ENCODE results near the gene TAL2.
A peak's percentile ranks its signal among the peaks of the same experiment; 100 is the strongest.
"Not testable (repeated sequence)": the region's sequence is repeated elsewhere in the genome, so short reads cannot be mapped to it uniquely, and the experiment has no call there.

The TAL2 gene

GRCh38 chr9:105676351-105676923 is 14.2 kb downstream of the TAL2 start:
- DNase-seq, result no peak

DNA sequence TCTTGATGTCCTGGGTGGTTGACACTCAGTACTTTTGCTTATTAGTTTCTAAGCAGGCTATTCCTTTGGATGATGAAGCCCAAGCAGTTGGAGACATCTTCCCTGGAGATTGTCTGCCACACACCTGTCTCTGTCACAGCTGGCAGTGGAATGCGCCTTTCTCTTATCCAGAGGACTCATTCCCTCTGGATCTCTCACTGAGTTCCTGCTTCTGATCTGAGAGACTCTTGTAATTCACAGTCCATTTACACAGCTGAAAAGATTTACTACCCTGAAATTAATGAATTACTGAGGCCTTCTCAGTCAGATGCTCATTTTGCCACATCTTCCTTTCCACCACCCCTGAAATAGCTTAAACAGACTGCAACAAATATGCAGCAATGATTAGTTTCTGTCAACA is 15.9 kb downstream of the TAL2 start:
- no peak for DNase-seq

- DNase-seq, result no peak
Measured at GRCh38 chr9:105678781-105679180, 16.5 kb downstream of the TAL2 start.

GRCh38 chr9:105679257-105680022 is 17.2 kb downstream of the TAL2 start:
- no peak for DNase-seq

DNA sequence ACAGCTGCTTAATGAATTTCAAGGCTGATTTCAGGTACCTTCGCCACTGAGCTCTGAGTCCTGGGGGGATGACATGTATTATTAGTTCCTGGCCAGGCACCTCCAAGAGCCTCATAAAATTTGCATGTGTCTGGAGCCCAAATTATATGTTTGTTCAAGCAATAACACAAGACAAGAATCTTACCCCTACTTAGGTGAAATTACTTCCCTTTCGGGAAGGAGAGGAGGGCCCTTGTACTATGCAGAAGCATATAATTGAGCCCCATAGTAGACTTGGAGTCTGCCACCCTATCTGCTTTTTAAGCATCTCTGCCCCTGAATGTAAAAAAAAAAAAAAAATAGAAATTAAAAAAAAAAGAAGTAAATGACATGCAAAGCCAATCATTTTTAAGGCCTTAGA is 19.1 kb downstream of the TAL2 start:
- no peak for DNase-seq

DNA sequence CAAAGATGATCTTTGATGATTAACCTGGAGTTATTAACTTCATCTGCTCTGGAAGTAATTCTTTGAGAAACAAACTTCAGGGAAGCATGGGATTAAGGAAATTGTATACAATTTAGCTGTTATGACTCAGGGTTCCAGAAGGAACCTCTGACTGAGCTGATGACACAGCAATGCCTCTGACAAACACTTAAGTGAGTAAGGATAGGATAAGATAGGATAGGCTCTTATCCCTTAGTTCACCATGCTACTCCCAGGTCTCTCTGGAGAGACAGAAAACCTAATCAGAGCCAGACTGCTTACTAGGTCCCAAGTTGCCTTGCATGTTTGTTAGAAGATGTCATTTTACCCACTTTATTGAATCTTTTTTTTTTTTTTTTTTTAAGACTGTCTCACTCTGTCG is 19.5 kb downstream of the TAL2 start:
- no peak for DNase-seq

- DNase-seq, result no peak
Measured at GRCh38 chr9:105683688-105684275, 21.5 kb downstream of the TAL2 start.

DNA sequence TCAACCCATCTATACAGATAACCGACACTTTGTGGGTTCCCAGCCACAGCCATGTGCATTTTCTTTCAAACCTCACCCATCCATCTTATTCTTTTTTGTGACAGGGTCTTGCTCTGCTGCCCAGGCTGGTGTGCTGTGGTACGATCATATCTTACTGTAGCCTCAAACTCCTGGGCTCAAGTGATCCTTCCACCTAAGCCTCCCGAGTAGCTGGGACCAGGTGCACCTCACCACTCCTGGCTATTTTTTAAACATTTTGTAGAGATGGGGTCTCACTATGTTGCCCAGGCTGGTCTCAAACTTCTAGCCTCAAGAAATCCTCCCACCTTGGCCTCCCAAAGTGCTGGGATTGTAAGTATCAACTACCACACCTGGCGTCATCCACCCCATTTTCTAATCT is 24.7 kb downstream of the TAL2 start:
- DNase-seq, result no peak

DNA sequence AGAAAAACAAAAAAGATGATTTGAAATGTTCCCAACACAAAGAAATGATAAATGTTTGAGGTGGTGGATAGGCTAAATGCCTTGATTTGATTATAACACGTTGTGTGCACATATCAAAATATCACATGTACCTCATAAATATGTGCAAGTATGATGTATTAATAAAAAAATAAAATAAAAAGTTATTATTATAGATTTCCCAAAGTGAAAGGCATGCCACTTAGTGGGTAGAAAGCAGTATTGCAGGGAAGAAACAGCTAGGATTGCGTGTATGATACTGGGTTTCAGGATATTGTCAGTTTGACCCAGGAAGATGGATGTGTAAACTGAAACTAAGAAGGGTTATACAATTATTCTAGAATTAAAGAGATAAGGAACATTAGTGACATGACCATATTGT is 28.5 kb downstream of the TAL2 start:
- DNase-seq, result no peak

GRCh38 chr9:105693435-105694189 is 31.4 kb downstream of the TAL2 start:
- DNase-seq, result peak; percentile 13 to 47

DNA sequence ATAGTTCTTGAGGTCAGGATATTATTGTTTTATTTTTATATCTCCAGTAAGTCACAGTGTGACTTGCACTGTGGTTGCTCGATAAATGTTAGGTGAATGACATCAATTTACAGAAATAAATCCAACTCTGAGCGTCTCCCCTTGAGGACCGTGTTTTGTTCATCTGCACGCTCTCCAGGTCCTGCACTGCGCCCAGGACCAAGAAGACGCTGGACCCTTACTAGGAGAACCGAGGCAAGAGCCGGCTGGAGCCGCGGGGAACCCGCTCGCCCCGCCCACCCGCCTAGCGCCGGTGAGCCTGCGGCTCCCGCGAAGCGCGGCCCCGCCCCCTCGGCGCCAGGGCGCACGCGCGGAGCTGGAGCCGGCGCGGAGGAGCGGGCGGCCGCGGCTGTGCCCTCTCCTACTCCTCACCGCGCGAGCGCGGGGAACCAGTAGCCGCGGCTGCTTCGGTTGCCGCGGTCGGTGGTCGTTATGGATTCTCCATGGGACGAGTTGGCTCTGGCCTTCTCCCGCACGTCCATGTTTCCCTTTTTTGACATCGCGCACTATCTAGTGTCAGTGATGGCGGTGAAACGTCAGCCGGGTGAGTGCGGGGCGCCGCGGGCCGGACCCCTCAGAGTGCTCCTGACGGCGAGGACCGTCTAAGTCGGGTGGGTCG is 32.1 kb downstream of the TAL2 start, which contains the start of gene TMEM38B:
Gene TMEM38B, plus strand, starts transcription at position 352 of the 658 bp plus-strand sequence. Its CDS starts 120 bp downstream, at position 472.
- DNase-seq, result peak; percentile 76 to 81

DNA sequence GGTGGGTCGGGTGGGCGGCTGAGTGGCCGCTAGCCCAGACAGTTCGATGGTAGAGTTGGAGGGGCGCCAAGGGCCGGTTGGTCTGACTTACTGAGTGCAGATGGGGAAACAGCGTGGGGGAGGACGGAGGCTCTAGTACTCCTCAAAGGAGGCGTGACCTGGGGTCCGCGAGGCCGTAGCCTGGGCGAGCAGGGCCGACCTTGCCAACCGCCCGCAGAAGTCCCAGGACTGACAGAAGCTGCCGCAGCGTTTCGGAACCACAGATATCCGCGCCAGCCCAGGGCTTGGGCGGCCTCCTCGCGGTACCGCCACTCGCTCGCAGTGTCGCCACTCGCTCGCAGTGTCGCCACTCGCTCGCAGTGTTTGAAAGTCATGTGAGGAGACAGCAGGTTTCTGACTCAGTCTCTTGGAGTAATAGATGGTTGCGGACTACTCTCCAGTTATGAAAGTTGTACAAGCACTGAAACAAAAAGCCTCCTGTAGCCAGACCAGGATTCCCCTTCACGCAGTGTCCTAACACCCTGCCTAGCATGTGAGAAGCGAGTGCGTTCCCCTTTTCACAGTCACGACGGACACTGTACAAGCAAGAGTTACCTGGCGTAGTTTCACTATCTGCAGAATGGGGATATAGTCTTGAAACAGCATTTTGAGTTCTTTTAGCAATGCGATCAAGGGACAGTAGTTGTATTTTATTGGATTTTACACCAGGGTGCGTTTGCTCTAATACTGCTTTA is 32.8 kb downstream of the TAL2 start:
- DNase-seq, result peak; percentile 39 to 58

GRCh38 chr9:105696219-105696793 is 34.0 kb downstream of the TAL2 start:
- no peak for DNase-seq

GRCh38 chr9:105697871-105698270 is 35.6 kb downstream of the TAL2 start:
- no peak for DNase-seq

DNA sequence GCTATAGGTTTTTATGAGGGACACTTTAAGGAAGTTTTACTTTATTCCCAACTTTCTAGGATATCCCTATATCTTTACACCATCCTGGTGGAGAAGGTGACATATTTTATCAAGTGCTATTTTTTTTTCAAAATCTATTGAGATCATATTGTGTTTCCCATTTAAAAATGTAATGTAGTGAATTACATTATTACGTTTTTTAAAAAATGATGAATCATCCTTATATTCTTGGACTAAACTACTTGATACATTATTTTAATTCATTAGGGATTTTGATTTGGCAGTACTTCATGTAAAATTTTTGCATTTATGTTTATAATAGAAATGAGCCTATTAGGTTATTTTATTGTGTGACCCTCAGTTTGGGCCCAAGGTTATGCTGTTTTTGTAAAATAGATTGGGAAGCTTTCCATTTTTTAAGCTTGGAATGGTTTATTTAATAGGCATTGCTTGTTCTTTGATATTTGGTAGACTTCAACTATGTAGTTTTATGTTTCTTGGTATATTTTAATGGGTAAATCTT is 36.2 kb downstream of the TAL2 start:
- no peak for DNase-seq

GRCh38 chr9:105700668-105701067 is 38.4 kb downstream of the TAL2 start:
- DNase-seq, result no peak

DNA sequence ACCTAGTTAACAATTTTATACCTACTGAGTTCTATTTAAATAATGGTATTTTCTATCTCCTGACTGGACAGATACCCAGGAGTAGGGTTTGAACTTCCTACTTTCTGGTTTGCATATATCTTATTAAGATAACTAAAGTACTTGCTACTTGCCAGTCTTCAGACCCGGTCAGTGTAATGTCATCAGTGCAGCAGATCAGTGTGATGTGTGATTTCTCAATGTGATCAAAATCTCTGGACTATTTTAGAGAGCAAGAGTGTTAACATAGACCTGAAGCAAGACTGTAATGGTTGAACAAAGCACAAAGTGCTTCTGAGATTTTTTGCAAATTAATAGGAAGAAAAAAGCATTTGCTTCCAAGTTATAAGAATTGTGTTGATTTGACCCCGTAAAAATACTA is 38.9 kb downstream of the TAL2 start:
- no peak for DNase-seq

DNA sequence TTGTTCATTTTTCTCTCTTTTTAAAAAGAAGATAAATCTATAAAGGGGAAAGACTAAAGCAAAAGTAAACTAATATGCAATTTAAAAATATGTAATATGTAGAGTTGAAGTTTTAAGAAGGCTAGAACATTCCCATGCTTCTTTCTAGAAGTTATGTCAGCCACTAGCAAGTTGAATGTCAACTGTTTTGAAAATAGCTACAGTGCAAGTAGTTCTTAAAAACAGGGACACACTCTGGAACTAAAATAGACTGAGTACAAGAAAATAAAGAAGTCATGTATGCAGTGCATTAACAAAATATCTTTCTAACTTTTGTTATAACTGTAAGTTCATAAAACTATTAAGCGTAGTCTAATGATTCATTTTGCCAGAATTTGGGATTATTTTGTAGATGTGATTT is 40.0 kb downstream of the TAL2 start:
- DNase-seq, result no peak

DNA sequence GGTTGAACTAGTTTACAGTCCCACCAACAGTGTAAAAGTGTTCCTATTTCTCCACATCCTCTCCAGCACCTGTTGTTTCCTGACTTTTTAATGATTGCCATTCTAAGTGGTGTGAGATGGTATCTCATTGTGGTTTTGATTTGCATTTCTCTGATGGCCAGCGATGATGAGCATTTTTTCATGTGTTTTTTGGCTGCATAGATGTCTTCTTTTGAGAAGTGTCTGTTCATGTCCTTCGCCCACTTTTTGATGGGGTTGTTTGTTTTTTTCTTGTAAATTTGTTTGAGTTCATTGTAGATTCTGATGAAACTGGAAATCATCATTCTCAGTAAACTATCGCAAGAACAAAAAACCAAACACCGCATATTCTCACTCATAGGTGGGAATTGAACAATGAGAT is 41.4 kb downstream of the TAL2 start:
- not testable (repeated sequence) for DNase-seq

- no peak for DNase-seq
Measured at GRCh38 chr9:105706156-105706555, 43.9 kb downstream of the TAL2 start.

DNA sequence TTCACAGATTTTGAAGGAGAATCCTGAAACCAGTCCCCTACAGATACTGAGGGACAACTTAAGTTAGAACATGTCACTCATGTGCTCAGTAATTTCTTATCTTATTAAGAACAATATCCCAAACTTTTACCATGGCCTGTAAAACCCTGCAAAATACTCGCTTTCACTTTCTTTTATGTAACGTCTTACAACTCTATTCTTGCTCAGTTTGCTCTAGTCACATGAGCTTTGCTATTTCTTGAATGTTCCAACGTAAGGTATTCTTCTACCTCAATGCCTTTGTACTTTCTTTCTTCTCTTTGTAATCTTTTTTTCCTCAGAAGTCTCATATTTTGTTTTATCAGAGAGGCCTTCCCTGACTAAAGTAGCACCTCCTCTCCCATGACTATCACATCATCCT is 46.1 kb downstream of the TAL2 start:
- no peak for DNase-seq

DNA sequence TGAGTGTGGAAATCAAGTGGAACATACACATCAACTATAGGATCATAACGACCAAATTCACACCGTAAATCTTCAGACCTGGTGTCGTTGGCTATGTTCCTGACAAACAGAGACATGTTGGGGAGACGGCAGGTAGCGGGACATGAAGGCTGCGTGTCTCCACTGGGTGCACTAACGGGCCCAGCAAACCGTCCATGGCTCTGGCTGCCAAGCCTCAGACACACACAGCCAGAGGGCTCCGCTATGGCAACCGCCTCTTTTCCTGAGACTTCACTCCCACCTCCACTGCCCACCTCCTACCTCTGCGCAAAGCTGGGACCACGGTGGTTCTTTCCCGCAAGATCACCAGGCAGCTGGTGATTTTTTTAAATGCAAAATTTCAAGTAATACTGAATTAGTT is 48.4 kb downstream of the TAL2 start:
- DNase-seq, result no peak

Measured in CD4-positive, alpha-beta T cell treated with Interferon alpha-2 for 1 hour (primary cell).